MM.1S (cell line): ENCODE data around the gene SAFB2.

Experiments used
- EZH2 ChIP-seq: fragments of 300-600 bp; sonication (generic); optimal IDR thresholded peaks from 2 replicates; pipeline ENCODE3; 2017; ENCODE audit warnings: low read depth, mild to moderate bottlenecking, antibody characterized with exemption, low read length, mixed read lengths
- EZH2phosphoT487 ChIP-seq: fragments of 300-600 bp; sonication (generic); IDR thresholded peaks from 2 replicates; pipeline ENCODE4 v1.6.1; 2018; ENCODE audit warnings: antibody characterized with exemption, low read length
- TF ChIP-seq, protein P1 (sequence below): fragments of 300-600 bp; sonication (generic); IDR thresholded peaks from 2 replicates; pipeline ENCODE4 v1.5.1; 2016; ENCODE audit warnings: antibody characterized with exemption, low read length, mixed read lengths

GRCh38 chr19:5612891-5613865 lies 9.4 kb downstream of the SAFB2 start:
- TF ChIP-seq, protein P1, sequence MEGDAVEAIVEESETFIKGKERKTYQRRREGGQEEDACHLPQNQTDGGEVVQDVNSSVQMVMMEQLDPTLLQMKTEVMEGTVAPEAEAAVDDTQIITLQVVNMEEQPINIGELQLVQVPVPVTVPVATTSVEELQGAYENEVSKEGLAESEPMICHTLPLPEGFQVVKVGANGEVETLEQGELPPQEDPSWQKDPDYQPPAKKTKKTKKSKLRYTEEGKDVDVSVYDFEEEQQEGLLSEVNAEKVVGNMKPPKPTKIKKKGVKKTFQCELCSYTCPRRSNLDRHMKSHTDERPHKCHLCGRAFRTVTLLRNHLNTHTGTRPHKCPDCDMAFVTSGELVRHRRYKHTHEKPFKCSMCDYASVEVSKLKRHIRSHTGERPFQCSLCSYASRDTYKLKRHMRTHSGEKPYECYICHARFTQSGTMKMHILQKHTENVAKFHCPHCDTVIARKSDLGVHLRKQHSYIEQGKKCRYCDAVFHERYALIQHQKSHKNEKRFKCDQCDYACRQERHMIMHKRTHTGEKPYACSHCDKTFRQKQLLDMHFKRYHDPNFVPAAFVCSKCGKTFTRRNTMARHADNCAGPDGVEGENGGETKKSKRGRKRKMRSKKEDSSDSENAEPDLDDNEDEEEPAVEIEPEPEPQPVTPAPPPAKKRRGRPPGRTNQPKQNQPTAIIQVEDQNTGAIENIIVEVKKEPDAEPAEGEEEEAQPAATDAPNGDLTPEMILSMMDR, result no peak
- TF ChIP-seq EZH2phosphoT487 (no peak), EZH2 (no peak)
